HEK293 (cell line): ENCODE data around the gene FBXO2.

ENCODE experiments used
- CTCF ChIP-seq: fragments of 450-650 bp; formaldehyde crosslinking; IDR thresholded peaks from 2 replicates; pipeline ENCODE4 v1.5.1; 2016; ENCODE audit warnings: missing biosample characterization, missing genetic modification characterization
- GFI1B ChIP-seq: fragments of 450-650 bp; formaldehyde crosslinking; IDR thresholded peaks from 2 replicates; pipeline ENCODE4 v1.5.1; 2016; ENCODE audit warnings: missing biosample characterization, missing genetic modification characterization
- KLF16 ChIP-seq: fragments of 450-650 bp; formaldehyde crosslinking; IDR thresholded peaks from 2 replicates; pipeline ENCODE4 v1.5.1; 2017; ENCODE audit warnings: missing biosample characterization, missing genetic modification characterization
- PRDM1 ChIP-seq: fragments of 450-650 bp; formaldehyde crosslinking; IDR thresholded peaks from 2 replicates; pipeline ENCODE4; 2016; ENCODE audit warnings: missing biosample characterization, missing genetic modification characterization
- REST ChIP-seq: fragments of 450-650 bp; formaldehyde crosslinking; IDR thresholded peaks from 2 replicates; pipeline ENCODE4 v1.5.1; 2016; ENCODE audit warnings: missing biosample characterization, missing genetic modification characterization
- TCF7L2 ChIP-seq: IDR thresholded peaks from 2 replicates; pipeline ENCODE4 v1.6.1; 2011; ENCODE audit warnings: low read depth, mild to moderate bottlenecking, inconsistent platforms, low read length, moderate library complexity, borderline replicate concordance
- ZNF138 ChIP-seq: fragments of 450-650 bp; formaldehyde crosslinking; IDR thresholded peaks from 2 replicates; pipeline ENCODE4 v1.5.1; 2016; ENCODE audit warnings: missing biosample characterization, missing genetic modification characterization, borderline replicate concordance
- ZNF223 ChIP-seq: fragments of 450-650 bp; formaldehyde crosslinking; IDR thresholded peaks from 2 replicates; pipeline ENCODE4 v1.5.1; 2016; ENCODE audit warnings: missing biosample characterization, missing genetic modification characterization
- ZNF274 ChIP-seq, 2 experiments: fragments of 200-500 bp in 1 of 2; fragments of 450-650 bp in 1 of 2; sonication (Bioruptor generic) in 1 of 2; formaldehyde crosslinking in 1 of 2; IDR thresholded peaks; 2 replicates each; pipeline versions ENCODE4 v1.5.1 to v1.6.1; 2014 to 2016; ENCODE audit warnings: borderline replicate concordance in 1 of 2, inconsistent platforms in 1 of 2, low read length in 1 of 2, missing biosample characterization in 1 of 2, missing genetic modification characterization in 1 of 2
- ZNF791 ChIP-seq: fragments of 450-650 bp; formaldehyde crosslinking; IDR thresholded peaks from 2 replicates; pipeline ENCODE4 v1.5.1; 2016; ENCODE audit warnings: missing biosample characterization, missing genetic modification characterization
- ZNF792 ChIP-seq: fragments of 450-650 bp; formaldehyde crosslinking; IDR thresholded peaks from 2 replicates; pipeline ENCODE4 v1.5.1; 2016; ENCODE audit warnings: missing biosample characterization, missing genetic modification characterization

- TF ChIP-seq ZNF138 (tag by site-specific recombination) (no peak), CTCF (no peak), ZNF792 (tag by site-specific recombination) (no peak), PRDM1 (tag by site-specific recombination) (no peak), GFI1B (tag by site-specific recombination) (no peak), KLF16 (no peak), REST (tag by site-specific recombination) (no peak), ZNF274 (IDR thresholded peaks at IDR 0.05; ENCODE audit: low read length) (no peak), ZNF274 (tag by site-specific recombination; IDR thresholded peaks at IDR 0.05; ENCODE audit: borderline replicate concordance) (no peak), TCF7L2 (no peak), ZNF223 (tag by site-specific recombination) (no peak), ZNF791 (no peak)
Observed at GRCh38 chr1:11693024-11693590, 38.9 kb upstream of the FBXO2 start.
